ENCODE data around the gene ABCC4. TPM values are rescaled to one million over a fixed set of nuclear protein-coding genes. Genes with fewer than 3 reads are reported as not detected.

ABCC4 gene
- total RNA-seq, 1 experiment from 2014 or later = 17.0 TPM

- no peak overlapping the region for H2AFZ ChIP-seq
- H3K36me3 ChIP-seq (ENCODE audit: low read depth) = no peaks in the 10 kb centered on the region
- BruUV-seq (replicated peaks) = no TSS peak
- DNase-seq = no peak
- H3K9me2 ChIP-seq (ENCODE audit: insufficient read depth) = no peaks in the 10 kb centered on the region
- no peak overlapping the region for H3K27ac ChIP-seq
- no peak overlapping the region for H3K4me2 ChIP-seq
- POLR2A ChIA-PET (ENCODE audit: unreplicated experiment) = no interaction called here
- no peaks in the 10 kb centered on the region for H3K9me3 ChIP-seq (ENCODE audit: insufficient read depth, low read depth)
- no peaks in the 10 kb centered on the region for H4K20me1 ChIP-seq (ENCODE audit: insufficient read depth)
- intact Hi-C loops (cut with micrococcal nuclease; ENCODE audit: unreplicated experiment) = no loop called here
- H3K4me3 ChIP-seq = no peak overlapping the region
- CTCF ChIA-PET = no interaction called here
- no peaks in the 10 kb centered on the region for H3K4me1 ChIP-seq (replicated peaks; ENCODE audit: insufficient read depth)
- no peaks in the 10 kb centered on the region for H3K27me3 ChIP-seq (ENCODE audit: insufficient read depth, low read depth)
- no peak for TF ChIP-seq EZH2 (IDR thresholded peaks at IDR 0.05; ENCODE audit: low read depth)
- TF ChIP-seq, protein P1, sequence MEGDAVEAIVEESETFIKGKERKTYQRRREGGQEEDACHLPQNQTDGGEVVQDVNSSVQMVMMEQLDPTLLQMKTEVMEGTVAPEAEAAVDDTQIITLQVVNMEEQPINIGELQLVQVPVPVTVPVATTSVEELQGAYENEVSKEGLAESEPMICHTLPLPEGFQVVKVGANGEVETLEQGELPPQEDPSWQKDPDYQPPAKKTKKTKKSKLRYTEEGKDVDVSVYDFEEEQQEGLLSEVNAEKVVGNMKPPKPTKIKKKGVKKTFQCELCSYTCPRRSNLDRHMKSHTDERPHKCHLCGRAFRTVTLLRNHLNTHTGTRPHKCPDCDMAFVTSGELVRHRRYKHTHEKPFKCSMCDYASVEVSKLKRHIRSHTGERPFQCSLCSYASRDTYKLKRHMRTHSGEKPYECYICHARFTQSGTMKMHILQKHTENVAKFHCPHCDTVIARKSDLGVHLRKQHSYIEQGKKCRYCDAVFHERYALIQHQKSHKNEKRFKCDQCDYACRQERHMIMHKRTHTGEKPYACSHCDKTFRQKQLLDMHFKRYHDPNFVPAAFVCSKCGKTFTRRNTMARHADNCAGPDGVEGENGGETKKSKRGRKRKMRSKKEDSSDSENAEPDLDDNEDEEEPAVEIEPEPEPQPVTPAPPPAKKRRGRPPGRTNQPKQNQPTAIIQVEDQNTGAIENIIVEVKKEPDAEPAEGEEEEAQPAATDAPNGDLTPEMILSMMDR (conservative IDR thresholded peaks at IDR 0.05) = no peak
- H3K79me2 ChIP-seq (ENCODE audit: low read depth) = no peaks in the 10 kb centered on the region
- no peaks in the 10 kb centered on the region for H3F3A ChIP-seq (ENCODE audit: insufficient read depth, low read depth)
Observed at GRCh38 chr13:95044452-95045205, 256.6 kb downstream of the ABCC4 start.

DNA sequence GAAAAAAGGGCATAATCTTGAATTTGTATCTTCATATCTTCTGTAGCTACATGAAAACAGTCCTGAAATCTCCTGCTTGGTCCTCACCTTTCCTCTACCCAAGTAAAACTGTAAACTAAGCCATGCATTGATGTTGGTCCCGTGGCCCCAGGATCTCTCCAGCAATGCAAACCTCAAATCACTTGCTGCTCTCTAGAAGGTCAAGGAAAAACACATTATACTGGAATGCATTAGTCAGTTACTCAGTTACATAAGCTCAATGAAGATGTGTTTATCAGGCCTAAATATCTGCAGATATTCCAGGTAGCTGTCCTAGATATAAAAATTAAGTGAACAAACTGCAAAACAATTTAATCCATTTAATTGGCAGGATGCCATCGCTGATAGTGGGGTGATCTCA, 261.8 kb downstream of the ABCC4 start:
- H3K27ac ChIP-seq = no peak overlapping the region
- ChIA-PET CTCF (no interaction called here), POLR2A (ENCODE audit: unreplicated experiment) (no interaction called here)
- no peaks in the 10 kb centered on the region for H3K79me2 ChIP-seq (ENCODE audit: low read depth)
- H3K4me1 ChIP-seq (replicated peaks; ENCODE audit: insufficient read depth) = no peaks in the 10 kb centered on the region
- H3K9me2 ChIP-seq (ENCODE audit: insufficient read depth) = no peaks in the 10 kb centered on the region
- TF ChIP-seq, protein P1 (conservative IDR thresholded peaks at IDR 0.05) = no peak
- no peak for TF ChIP-seq EZH2 (IDR thresholded peaks at IDR 0.05; ENCODE audit: low read depth)
- no TSS peak for BruUV-seq (replicated peaks)
- H2AFZ ChIP-seq = no peak overlapping the region
- no peaks in the 10 kb centered on the region for H3K9me3 ChIP-seq (ENCODE audit: insufficient read depth, low read depth)
- no peak overlapping the region for H3K4me2 ChIP-seq
- no peaks in the 10 kb centered on the region for H3F3A ChIP-seq (ENCODE audit: insufficient read depth, low read depth)
- no peaks in the 10 kb centered on the region for H3K27me3 ChIP-seq (ENCODE audit: insufficient read depth, low read depth)
- H3K4me3 ChIP-seq = no peak overlapping the region
- intact Hi-C loops (cut with micrococcal nuclease; ENCODE audit: unreplicated experiment) = no loop called here
- no peak for DNase-seq
- H4K20me1 ChIP-seq (ENCODE audit: insufficient read depth) = no peaks in the 10 kb centered on the region
- no peaks in the 10 kb centered on the region for H3K36me3 ChIP-seq (ENCODE audit: low read depth)

DNA sequence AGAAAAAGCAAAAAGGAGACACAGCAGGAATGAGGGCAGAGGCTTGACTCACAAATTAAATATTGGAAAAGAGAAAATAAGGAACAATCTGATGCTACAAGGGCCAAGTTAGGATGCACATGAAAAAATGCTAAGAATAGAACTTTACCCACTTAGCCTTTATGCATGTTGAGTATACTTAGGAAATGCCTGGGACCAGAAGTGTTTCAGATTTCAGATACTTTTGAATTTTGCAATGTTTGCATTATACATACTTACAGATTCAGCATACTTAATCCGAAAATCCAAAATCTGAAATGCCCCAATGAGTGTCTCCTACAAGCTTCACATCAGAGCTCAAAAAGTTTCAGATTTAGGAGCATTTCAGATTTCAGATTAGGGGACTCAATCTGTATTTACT, 262.3 kb downstream of the ABCC4 start:
- H3K9me2 ChIP-seq (ENCODE audit: insufficient read depth) = no peaks in the 10 kb centered on the region
- no peak overlapping the region for H2AFZ ChIP-seq
- CTCF ChIA-PET = no interaction called here
- intact Hi-C loops (cut with micrococcal nuclease; ENCODE audit: unreplicated experiment) = no loop called here
- H3K4me1 ChIP-seq (replicated peaks; ENCODE audit: insufficient read depth) = no peaks in the 10 kb centered on the region
- no peaks in the 10 kb centered on the region for H3K36me3 ChIP-seq (ENCODE audit: low read depth)
- H3K9me3 ChIP-seq (ENCODE audit: insufficient read depth, low read depth) = no peaks in the 10 kb centered on the region
- H3K79me2 ChIP-seq (ENCODE audit: low read depth) = no peaks in the 10 kb centered on the region
- no peak overlapping the region for H3K4me2 ChIP-seq
- H4K20me1 ChIP-seq (ENCODE audit: insufficient read depth) = no peaks in the 10 kb centered on the region
- no peak overlapping the region for H3K27ac ChIP-seq
- no TSS peak for BruUV-seq (replicated peaks)
- POLR2A ChIA-PET (ENCODE audit: unreplicated experiment) = no interaction called here
- H3K27me3 ChIP-seq (ENCODE audit: insufficient read depth, low read depth) = no peaks in the 10 kb centered on the region
- no peak for DNase-seq
- no peaks in the 10 kb centered on the region for H3F3A ChIP-seq (ENCODE audit: insufficient read depth, low read depth)
- H3K4me3 ChIP-seq = no peak overlapping the region
- TF ChIP-seq EZH2 (IDR thresholded peaks at IDR 0.05; ENCODE audit: low read depth) = no peak
- TF ChIP-seq, protein P1 (conservative IDR thresholded peaks at IDR 0.05) = no peak

Data from PC-9 (cell line).